VCaP (cell line): ENCODE data around the gene LRIG3.
"Not testable (repeated sequence)": the region's sequence is repeated elsewhere in the genome, so short reads cannot be mapped to it uniquely, and the experiment has no call there.

ENCODE experiments used
- H3K27ac ChIP-seq: fragments of 450-650 bp; 2 replicates; pipeline ENCODE4 v1.5.1; 2017
- TF ChIP-seq, protein P1 (sequence below): fragments of 450-650 bp; conservative IDR thresholded peaks from 2 replicates; pipeline ENCODE4 v1.5.1; 2017; ENCODE audit warnings: mild to moderate bottlenecking, moderate library complexity

The LRIG3 gene

DNA sequence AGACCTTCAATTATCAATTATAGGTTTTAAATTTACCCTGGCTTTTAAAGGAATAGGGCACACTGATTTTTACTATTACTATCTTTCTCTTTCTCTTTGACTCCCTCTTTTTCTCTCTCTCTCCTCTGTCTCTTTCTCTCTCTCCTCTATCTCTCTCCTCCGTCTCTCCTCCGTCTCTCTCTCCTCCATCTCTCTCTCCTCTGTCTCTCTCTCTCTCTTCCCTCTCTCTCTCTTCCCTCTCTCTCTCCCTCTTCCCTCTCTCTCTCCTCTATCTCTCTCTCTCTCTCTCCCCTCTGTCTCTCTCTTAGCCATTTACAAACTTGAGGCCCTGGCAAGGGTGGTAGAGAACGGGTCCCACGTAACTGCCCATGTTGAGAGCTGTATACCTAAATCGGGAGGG, 62.3 kb downstream of the LRIG3 start:
- TF ChIP-seq, protein P1, sequence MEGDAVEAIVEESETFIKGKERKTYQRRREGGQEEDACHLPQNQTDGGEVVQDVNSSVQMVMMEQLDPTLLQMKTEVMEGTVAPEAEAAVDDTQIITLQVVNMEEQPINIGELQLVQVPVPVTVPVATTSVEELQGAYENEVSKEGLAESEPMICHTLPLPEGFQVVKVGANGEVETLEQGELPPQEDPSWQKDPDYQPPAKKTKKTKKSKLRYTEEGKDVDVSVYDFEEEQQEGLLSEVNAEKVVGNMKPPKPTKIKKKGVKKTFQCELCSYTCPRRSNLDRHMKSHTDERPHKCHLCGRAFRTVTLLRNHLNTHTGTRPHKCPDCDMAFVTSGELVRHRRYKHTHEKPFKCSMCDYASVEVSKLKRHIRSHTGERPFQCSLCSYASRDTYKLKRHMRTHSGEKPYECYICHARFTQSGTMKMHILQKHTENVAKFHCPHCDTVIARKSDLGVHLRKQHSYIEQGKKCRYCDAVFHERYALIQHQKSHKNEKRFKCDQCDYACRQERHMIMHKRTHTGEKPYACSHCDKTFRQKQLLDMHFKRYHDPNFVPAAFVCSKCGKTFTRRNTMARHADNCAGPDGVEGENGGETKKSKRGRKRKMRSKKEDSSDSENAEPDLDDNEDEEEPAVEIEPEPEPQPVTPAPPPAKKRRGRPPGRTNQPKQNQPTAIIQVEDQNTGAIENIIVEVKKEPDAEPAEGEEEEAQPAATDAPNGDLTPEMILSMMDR = no peak
- no peak overlapping the region for H3K27ac ChIP-seq

DNA sequence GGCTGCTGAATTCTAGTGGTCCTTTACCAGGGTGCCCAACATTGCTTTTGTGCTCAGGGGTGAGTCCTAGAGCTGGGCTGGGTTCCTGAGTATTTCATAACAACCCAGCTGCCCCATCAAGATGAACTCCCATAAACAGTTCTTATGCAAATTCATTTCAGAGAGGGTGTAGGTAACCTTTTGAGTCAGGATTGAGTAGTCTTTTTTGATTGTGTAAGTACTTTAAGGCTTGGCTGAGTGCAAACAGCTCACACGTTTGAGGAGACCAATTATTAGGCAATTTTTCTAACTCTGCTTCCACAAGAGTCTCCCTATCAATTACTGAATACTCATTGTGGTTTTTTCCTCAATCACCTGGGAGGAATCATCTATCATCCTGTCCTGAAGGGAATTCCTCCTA, 63.1 kb downstream of the LRIG3 start:
- H3K27ac ChIP-seq = not testable (repeated sequence)

DNA sequence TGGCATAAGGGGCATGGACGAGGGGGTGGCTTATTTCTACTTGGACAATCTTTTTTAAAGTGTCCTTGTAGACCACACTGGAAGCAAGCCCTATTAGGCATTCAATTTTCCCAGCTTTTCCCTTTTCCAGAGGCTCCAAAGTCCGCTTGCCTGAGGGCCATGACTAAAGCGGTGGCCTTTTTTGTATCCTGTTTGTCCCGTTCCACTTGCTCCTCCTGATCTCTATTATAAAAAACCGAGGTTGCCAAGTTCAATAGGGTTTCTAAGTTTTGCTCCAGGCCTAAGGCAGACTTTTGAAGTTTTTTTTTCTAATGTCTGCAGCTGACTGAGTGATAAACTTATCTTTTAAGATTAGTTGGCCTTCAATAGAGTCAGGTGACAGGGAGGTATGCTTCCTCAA, 64.7 kb downstream of the LRIG3 start:
- not testable (repeated sequence) for H3K27ac ChIP-seq

DNA sequence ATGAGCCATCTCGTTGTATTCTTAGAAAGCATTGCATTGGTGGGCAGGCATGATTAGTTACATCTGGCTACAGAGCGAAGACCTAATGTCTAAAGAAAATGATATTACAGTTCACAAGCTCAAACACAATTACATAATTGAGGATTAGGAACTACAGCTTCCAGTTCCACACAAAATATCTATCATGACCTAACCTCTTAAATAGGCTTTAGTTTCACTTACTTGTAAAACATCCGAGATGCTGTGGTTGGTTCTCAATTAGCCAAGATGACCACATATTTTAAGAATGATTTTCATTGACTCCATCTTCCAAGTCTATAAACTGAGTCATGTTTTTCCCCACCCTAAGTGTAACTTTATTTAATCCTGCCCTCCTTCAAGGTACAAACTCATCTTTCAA, 69.5 kb downstream of the LRIG3 start:
- TF ChIP-seq, protein P1 = no peak
- H3K27ac ChIP-seq = no peak overlapping the region

DNA sequence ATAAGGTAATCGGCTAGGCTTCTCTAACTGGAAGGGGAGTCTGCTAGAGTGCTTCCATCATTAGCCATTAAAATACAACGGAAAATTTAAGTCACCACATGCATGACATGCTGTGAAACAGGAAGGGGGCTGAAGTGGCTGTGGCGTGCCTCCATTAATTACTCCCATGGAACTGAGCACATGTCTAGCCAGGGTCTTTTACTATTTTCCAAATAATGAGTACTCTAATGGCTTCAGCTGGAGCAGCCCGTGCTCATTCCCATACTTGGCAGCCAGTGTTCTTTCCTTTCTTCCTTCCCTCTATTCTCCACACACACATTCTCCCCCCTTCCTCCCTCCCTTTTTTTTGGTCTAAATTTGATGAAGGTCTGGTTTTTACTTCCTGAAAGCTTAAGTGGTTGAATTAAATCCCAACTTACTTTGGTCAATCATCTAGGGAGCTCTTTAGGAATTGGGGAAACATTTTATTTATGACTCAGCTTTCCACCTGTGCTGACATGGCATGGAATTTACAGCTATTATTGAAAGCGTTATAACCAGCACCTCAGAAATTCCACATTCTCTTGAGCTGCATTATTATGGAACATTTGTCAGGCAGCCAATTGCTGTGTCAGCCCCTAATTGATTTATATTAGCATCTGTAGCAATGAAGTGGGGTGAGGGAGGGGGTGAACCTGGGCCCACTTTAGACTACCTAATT, 72.3 kb downstream of the LRIG3 start:
- TF ChIP-seq, protein P1 = no peak
- H3K27ac ChIP-seq = no peak overlapping the region

DNA sequence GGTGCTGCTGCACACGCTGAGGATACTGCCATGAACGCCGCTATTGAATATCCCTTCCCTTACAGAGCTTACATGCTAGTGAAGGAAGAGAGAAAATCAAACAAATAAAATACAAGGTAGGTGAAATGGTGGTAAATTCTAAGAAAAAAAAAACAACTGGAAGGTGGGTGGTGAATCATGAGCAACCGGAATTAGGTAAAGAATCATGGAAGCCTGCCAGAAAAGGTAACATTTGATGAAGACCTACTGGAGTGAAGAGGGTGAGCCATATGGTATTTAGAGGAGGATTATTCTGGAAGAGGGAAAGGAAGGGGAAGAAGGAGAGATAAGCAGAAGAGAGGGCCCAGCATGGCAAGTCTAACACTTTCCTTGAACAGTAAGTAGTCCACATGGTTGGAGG, 76.1 kb downstream of the LRIG3 start:
- TF ChIP-seq, protein P1 = no peak
- H3K27ac ChIP-seq = no peak overlapping the region

DNA sequence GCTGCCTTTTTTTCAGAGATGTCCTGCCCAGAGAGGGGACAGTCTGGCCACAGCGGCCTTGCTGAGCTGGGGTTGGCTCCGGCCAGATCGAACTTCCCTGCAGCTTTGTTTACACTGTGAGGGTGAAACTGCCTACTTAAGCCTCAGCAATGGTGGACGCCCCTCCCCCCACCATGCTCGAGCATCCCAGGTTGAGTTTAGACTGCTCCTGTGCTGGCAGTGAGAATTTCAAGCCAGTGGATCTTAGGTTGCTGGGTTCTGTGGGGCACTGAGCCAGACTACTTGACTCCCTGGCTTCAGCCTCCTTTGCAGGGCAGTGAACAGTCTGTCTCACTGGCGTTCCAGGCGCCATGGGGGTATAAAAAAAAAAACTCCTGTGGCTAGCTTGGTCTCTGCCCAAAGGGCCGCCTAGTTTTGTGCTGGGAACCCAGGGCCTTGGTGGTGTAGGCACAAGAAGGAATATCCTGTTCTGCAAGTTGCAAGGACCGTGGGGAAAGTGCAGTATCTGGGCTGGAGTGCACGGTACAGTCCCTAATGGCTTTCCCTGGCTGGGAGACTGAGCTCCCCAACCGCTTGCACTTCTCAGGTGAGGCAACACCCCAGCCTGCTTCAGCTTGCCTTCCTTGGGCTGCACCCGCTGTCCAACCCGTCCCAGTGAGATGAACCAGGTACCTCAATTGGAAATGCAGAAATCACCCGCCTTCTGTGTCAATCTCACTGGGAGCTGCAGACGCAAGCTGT, 79.1 kb downstream of the LRIG3 start:
- TF ChIP-seq, protein P1 = no peak
- H3K27ac ChIP-seq = no peak overlapping the region

DNA sequence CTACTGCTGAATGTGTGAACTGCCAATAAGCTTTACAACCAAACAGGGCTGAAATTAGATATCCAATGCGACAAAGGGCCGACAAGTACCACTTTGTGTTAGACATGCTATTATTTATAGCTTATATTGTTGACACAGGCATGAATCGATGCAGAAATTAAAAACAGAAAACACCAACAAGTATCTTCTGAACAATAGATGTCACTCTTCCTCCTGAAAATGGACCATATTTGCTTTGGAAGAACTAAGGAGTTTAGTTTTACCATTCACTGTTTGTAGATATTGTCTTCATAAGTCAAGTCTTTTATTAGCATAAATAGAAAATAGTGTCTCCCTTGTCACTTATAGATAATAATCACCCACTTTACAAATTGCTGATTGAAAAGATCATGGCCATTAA, 86.5 kb downstream of the LRIG3 start:
- H3K27ac ChIP-seq = no peak overlapping the region
- TF ChIP-seq, protein P1 = peak; percentile 66
